MCF 10A (cell line): ENCODE results near the gene CITED2. TPM values are rescaled to one million over a fixed set of nuclear protein-coding genes. Genes with fewer than 3 reads are reported as not detected.

Experiments
- BruUV-seq: library from RNA; stranded (reverse); fragments of 400-500 nt; replicated peaks from 2 replicates; lab custom pipeline; 2021; lab: Mats Ljungman, UMichigan
- CTCF ChIA-PET: fragments of 300-600 bp; sonication (Branson Sonifier 250); formaldehyde crosslinking; extraction: SDS; loops from one replicate; lab custom pipeline; 2021; ENCODE audit warnings: antibody characterized with exemption, inconsistent platforms; lab: Yijun Ruan, JAX
- POLR2A ChIA-PET: fragments of 300-600, 350-650 bp; sonication (Branson Sonifier 250); formaldehyde crosslinking; extraction: SDS; loops from one replicate; lab custom pipeline; 2020; ENCODE audit warnings: antibody characterized with exemption, inconsistent platforms; lab: Yijun Ruan, JAX
- DNase-seq: peaks from one replicate; pipeline ENCODE4 v3.0.0-alpha.2; 2018; ENCODE audit not compliant: unreplicated experiment
- H3K27ac Mint-ChIP-seq: one replicate; pipeline ENCODE4 v1.8.0; 2022; ENCODE audit warnings: mild to moderate bottlenecking, low read depth, mixed read lengths; ENCODE audit not compliant: unreplicated experiment
- H3K27me3 Mint-ChIP-seq: one replicate; pipeline ENCODE4 v1.8.0; 2022; ENCODE audit warnings: mixed read lengths; ENCODE audit not compliant: insufficient read depth, unreplicated experiment
- H3K36me3 Mint-ChIP-seq: one replicate; pipeline ENCODE4 v1.8.0; 2022; ENCODE audit warnings: mild to moderate bottlenecking, moderate library complexity, mixed read lengths; ENCODE audit not compliant: insufficient read depth, unreplicated experiment
- H3K4me1 Mint-ChIP-seq: one replicate; pipeline ENCODE4 v1.8.0; 2022; ENCODE audit warnings: mixed read lengths; ENCODE audit not compliant: insufficient read depth, unreplicated experiment
- H3K4me3 Mint-ChIP-seq: one replicate; pipeline ENCODE4 v1.8.0; 2022; ENCODE audit warnings: mild to moderate bottlenecking, moderate library complexity, mixed read lengths; ENCODE audit not compliant: unreplicated experiment
- H3K9me3 Mint-ChIP-seq: one replicate; pipeline ENCODE4 v1.8.0; 2022; ENCODE audit warnings: mixed read lengths; ENCODE audit not compliant: unreplicated experiment
- CTCF ChIP-seq: fragments of 200-600 bp; IDR thresholded peaks from one replicate; pipeline ENCODE4 v1.8.0; 2022; ENCODE audit warnings: antibody characterized with exemption, mild to moderate bottlenecking; ENCODE audit not compliant: unreplicated experiment
- intact Hi-C: fragments of 100-400 bp; cut with micrococcal nuclease; formaldehyde crosslinking; loops from 2 replicates; pipeline ENCODE4 v1.14.1; 2022
- total RNA-seq: library from RNA; stranded (reverse); gene quantifications from 2 replicates; pipeline ENCODE4 v1.2.3, GENCODE V29; 2022

Gene CITED2
- total RNA-seq, 1 experiment from 2014 or later: 50.4 TPM

GRCh38 chr6:139409026-139409425, 34.6 kb upstream of the CITED2 start:
- H3K27me3 Mint-ChIP-seq: no peaks in the 10 kb centered on the region
- peak overlapping the region; percentile 94 for H3K27ac Mint-ChIP-seq
- H3K36me3 Mint-ChIP-seq: no peaks in the 10 kb centered on the region
- no peak for TF ChIP-seq CTCF
- no peaks in the 10 kb centered on the region for H3K9me3 Mint-ChIP-seq
- DNase-seq: peak; percentile 76
- BruUV-seq: no TSS peak
- ChIA-PET POLR2A (interaction anchor here (0.9 to 3.5 kb wide), 3 partner anchors 17 to 1449 kb away, joined by 4 to 83 read pairs (median 6); partner anchors contain the start of gene CITED2), CTCF (interaction anchor here (0.5 kb wide), 1 partner anchor 49 kb away, joined by 3 read pairs; no protein-coding TSS in a partner anchor)
- intact Hi-C loops: loop anchor here (2.0 to 10.0 kb wide), 3 partner anchors 34 to 356 kb away; partner anchors contain the start of gene CITED2
- H3K4me1 Mint-ChIP-seq: peaks cover 33% of the 10 kb centered on the region
- peak overlapping the region; percentile 58 for H3K4me3 Mint-ChIP-seq

- CTCF ChIA-PET: interaction anchor here (0.8 to 1.2 kb wide), 4 partner anchors 9 to 201 kb away, joined by 3 to 5 read pairs (median 3); no protein-coding TSS in a partner anchor
- H3K27ac Mint-ChIP-seq: peak overlapping the region; percentile 94
- no peaks in the 10 kb centered on the region for H3K27me3 Mint-ChIP-seq
- H3K4me3 Mint-ChIP-seq: peak overlapping the region; percentile 30
- H3K9me3 Mint-ChIP-seq: no peaks in the 10 kb centered on the region
- BruUV-seq: no TSS peak
- no peaks in the 10 kb centered on the region for H3K36me3 Mint-ChIP-seq
- DNase-seq: peak; percentile 50
- TF ChIP-seq CTCF: no peak
- H3K4me1 Mint-ChIP-seq: peaks cover 33% of the 10 kb centered on the region
- POLR2A ChIA-PET: interaction anchor here (0.8 to 3.5 kb wide), 10 partner anchors 13 to 331 kb away, joined by 3 to 83 read pairs (median 4); partner anchors contain the start of gene CITED2
- intact Hi-C loops: loop anchor here (2.0 to 10.0 kb wide), 3 partner anchors 33 to 357 kb away; partner anchors contain the start of gene CITED2
These were observed 33.3 kb upstream of the CITED2 start for GRCh38 chr6:139407718-139408222.

- peak overlapping the region; percentile 94 for H3K27ac Mint-ChIP-seq
- H3K4me3 Mint-ChIP-seq: no peak overlapping the region
- no peaks in the 10 kb centered on the region for H3K9me3 Mint-ChIP-seq
- TF ChIP-seq CTCF: no peak
- no peaks in the 10 kb centered on the region for H3K36me3 Mint-ChIP-seq
- ChIA-PET CTCF (interaction anchor here (0.8 to 1.2 kb wide), 5 partner anchors 10 to 202 kb away, joined by 3 to 5 read pairs (median 3); no protein-coding TSS in a partner anchor), POLR2A (interaction anchor here (0.8 to 3.5 kb wide), 10 partner anchors 14 to 332 kb away, joined by 3 to 83 read pairs (median 4); partner anchors contain the start of gene CITED2)
- H3K4me1 Mint-ChIP-seq: peaks cover 33% of the 10 kb centered on the region
- no peaks in the 10 kb centered on the region for H3K27me3 Mint-ChIP-seq
- intact Hi-C loops: loop anchor here (5.0 to 10.0 kb wide), 2 partner anchors 116 to 358 kb away; no protein-coding TSS in a partner anchor
- DNase-seq: no peak
- BruUV-seq: no TSS peak
These were observed 32.3 kb upstream of the CITED2 start for GRCh38 chr6:139406577-139407343.
